HG02885 (cell line): ENCODE measurements around the gene POLR3G.

ENCODE experiments used
- ATAC-seq: cut with Tn5 transposase; IDR thresholded peaks from one replicate; pipeline ENCODE4 v1.9.1; 2021; ENCODE audit warnings: mild to moderate bottlenecking; ENCODE audit not compliant: unreplicated experiment, poor library complexity

POLR3G gene

GRCh38 chr5:90549223-90549622 lies 74.6 kb downstream of the POLR3G start:
- no peak for ATAC-seq

GRCh38 chr5:90549729-90550275 lies 75.1 kb downstream of the POLR3G start:
- ATAC-seq, result no peak

GRCh38 chr5:90550963-90551362 lies 76.3 kb downstream of the POLR3G start:
- ATAC-seq, result no peak

GRCh38 chr5:90551376-90551775 lies 76.7 kb downstream of the POLR3G start:
- ATAC-seq, result no peak

GRCh38 chr5:90553711-90554110 lies 79.0 kb downstream of the POLR3G start:
- no peak for ATAC-seq

DNA sequence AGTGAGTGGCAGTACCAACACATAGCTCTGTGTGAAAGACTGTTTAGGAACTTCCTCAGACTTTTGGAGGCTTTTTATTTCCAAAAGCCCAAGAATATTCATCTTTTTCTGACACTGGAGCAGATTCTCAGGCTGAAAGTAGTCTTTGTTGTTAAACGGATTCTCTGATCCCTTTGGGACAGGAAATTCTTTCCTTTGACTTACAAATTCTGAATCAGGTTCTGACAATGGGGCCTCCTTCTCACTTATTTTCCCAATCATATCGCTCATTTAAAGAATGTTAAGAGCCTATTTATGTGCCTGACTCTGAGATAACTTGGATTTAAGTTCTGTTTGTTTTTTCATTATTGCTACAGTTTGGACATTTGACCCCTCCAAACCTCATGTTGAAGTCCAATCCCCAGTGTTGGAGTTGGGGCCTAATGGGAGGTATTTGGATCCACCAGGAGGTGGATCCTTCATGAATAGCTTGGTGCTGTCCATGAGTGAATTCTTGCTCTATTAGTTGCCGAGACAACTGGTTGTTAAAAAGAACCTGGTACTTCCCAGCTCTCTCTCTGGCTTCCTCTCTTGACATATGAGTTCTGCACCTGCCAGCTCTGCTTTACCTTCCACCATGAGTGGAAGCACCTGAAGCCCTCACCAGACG lies 79.8 kb downstream of the POLR3G start:
- ATAC-seq, result no peak

GRCh38 chr5:90555666-90556065 lies 81.0 kb downstream of the POLR3G start:
- no peak for ATAC-seq

DNA sequence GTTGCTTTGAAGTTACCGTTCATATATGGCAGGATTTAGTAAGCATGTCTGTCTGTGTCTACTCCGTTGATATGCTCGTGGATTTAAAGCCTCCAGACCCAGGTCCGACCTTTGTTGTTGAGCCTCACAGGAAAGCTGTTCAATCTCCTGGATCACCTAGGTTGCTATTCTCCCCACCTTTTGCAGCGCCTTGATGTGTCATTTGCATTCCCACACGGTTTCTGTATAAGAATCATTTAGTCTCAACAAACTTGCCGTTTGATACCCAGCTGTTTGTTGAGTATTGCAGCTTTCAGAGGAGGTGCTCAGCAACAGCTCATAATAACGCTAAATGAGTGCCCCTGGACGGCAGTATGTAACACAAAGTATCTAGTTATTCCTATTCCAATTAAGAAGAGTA lies 82.7 kb downstream of the POLR3G start:
- ATAC-seq, result no peak

- ATAC-seq, result no peak
These were observed 83.2 kb downstream of the POLR3G start for GRCh38 chr5:90557871-90558270.

- ATAC-seq, result peak; percentile 60
These were observed 83.9 kb downstream of the POLR3G start, which contains the start of gene ADGRV1 for GRCh38 chr5:90558344-90559192. TSS of gene ADGRV1 (plus strand) at chr5:90558797. CDS start at chr5:90558896, 99 bp downstream.

GRCh38 chr5:90560771-90561170 lies 86.1 kb downstream of the POLR3G start:
- ATAC-seq, result no peak

GRCh38 chr5:90561766-90562165 lies 87.1 kb downstream of the POLR3G start:
- no peak for ATAC-seq

DNA sequence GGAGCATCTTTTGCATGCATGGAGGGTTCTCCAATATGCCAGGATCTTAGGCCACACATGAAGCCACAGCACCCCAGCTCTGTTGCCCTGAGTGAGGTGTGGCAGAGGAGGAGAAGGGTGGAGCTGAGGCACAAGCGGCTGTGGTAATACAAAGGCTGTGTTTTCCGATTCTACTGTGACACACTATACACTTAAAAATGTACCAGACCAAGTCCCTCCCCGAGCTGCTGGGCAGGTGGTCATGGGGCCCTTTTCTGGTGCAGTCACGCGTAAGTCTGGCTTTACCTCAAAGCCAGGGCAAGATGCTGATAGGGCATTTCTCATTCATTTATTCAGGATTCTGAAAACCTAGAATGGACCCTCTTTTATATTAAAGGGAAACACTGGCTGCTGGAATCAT lies 87.7 kb downstream of the POLR3G start:
- ATAC-seq, result no peak

DNA sequence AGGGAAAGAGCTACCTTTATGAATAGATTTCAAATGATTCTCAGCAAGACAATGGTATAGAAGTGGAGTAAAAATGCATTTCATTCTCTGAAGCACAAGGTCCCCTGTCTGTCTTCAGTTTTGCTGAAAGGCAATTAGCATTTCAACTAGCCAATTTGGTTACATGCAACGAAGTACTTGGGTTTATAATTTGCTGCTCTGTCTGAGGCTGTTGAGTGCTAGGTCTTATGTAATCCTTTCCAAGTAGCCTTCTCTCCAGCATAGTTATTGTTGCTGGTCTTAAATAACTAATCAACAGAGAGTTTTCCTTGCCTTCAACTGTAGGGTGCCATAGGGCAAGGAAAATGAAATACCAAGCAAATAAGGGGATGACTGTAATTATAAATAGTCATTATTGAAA lies 88.4 kb downstream of the POLR3G start:
- ATAC-seq, result no peak
